HG03342 (cell line): ENCODE results near the gene NDST1.
"Not testable (repeated sequence)": the region's sequence is repeated elsewhere in the genome, so short reads cannot be mapped to it uniquely, and the experiment has no call there.

Source experiments
- ATAC-seq: cut with Tn5 transposase; IDR thresholded peaks from one replicate; pipeline ENCODE4 v1.9.1; 2021; ENCODE audit warnings: mild to moderate bottlenecking, moderate library complexity; ENCODE audit not compliant: unreplicated experiment

Gene NDST1

DNA sequence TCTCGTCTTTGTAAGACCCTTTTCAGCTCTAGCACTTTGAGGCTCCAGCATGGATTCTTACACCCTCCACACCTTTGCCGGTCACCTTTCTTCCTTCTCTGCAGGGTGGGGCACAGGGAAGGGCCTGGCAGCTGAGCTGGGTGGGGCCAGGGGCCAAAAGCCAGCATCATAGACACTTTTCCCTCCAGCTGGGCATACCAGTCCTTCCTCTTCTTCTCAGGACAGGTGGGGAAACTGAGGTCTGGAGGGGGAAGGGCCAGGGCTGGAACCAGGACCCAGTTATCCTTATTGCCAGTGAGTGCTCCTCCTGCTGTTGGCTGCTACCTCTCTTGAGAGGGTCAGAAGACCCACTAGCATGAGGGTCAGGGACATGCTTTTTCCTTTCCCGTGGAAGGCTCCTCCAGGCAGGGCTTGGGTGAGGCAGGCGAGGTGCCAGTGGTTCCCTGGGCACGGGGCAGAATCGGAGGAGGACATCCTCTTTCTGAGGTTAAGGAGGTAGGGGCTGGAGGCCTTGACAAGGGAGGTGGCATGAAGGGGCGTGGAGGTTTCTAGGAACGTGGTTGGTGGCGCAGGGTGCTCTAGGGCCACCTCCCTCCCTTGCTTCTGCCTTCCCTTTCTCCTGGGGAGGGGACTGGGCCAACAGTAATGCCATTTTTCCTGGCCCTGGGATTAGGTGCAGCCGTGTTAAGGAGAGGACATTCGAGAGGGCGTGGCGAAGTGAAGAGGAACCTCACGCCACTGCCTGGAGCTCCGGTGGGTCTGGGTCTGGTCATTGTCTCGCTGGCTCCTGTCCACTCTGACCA lies at the start of gene NDST1:
Gene NDST1, plus strand, starts transcription at position 658 of the 803 bp plus-strand sequence. CDS start 13,124 bp downstream, outside the sequence.
- no peak for ATAC-seq

DNA sequence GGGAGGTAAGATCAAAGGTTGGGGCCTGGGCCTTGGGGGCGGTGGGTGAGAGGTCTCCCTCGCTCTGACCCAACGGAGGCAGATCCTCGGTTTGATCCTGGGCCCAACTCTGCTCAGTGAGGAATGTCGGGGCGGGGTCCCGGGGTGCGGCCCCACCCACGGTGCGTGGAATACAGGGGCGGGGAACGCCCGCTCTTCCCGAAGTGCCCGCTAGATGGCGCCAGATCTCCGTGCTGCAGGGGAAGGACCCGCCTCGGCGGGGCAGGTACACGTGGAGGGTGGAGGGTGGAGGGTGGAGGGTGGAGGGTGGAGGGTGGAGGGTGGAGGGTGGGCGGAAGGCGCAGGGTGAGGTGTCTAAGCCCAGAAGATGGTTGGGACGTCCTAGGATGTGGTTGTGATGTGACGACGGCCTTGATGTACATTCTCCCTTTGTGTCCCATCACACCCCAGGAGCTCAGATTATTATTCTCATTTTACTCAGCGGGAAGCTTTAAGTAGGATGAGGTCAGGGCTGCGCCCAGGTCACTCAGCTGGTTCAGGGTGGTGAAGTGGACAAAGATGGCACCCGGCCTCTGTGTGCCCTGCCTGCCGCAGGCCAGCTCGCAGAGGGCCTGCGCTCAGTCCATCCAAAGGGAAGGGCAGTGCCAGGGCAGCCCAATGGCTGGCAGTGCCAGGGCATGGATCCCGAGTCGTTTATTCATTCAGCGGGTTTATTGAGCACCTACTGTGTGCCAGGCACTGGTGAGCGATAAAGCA lies 49.0 kb upstream of the NDST1 start:
- peak; percentile 71 for ATAC-seq

DNA sequence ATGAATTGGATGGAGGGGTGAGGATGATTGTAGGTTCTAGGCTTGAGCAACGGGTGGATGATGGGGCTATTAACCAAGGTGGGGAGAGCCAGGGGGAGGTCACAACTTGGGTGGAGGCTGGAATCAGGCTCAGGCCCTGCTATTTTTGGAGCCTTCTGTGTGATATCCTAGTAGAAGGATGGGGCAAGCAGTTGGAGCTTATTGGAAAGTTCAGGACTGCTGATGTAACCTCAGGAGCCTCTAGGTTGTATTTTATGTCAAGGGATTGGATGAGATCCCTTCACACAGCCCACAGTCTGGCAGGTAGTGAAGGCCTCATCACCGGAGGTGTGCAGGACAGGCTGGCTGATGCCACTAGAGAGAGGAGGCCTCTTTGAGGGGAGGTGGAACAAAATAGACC lies 47.1 kb upstream of the NDST1 start:
- ATAC-seq = no peak

DNA sequence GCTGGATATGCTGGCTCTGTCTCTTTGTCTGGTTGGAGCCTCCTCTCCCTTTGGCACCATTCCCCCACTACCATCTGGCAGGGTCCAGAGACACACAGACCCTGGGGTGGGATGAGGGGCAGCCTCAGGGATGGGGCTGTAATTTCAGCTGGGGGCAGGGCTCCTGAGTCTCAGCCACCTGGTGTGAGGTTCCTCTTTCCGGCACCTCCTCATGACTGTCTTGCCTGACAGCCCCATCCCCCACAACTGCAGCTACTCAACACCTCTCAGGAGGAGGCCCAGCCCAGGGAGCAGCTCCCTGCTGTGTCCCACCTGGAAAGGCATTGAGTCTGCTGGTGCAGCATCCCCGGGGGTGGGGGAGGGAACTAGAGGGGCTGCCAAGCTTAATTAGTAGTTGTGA lies 46.7 kb upstream of the NDST1 start:
- ATAC-seq = peak; percentile 86

DNA sequence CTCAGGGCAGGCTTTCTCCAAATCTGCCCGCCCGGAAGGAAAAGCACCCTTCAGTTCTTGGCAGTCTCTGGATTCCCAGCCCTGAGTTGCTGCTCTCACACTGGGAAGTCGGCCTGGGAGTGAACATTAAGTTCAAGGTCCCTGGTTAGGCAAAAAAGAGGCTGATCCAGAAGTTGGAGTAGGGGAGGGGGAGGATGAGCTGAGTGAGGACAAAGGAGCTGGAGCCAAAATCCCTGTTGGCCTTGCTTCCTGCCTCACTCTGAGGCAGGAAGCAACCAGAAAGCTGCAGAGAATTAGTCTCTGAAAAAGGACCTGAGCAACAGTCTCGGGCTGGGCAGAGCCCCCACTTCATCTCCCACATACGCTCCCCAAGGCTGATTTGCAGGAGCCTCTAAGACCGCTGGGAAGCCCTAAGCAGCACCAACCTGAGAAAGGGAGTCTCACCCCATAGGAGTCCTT lies 43.3 kb upstream of the NDST1 start:
- ATAC-seq = no peak

DNA sequence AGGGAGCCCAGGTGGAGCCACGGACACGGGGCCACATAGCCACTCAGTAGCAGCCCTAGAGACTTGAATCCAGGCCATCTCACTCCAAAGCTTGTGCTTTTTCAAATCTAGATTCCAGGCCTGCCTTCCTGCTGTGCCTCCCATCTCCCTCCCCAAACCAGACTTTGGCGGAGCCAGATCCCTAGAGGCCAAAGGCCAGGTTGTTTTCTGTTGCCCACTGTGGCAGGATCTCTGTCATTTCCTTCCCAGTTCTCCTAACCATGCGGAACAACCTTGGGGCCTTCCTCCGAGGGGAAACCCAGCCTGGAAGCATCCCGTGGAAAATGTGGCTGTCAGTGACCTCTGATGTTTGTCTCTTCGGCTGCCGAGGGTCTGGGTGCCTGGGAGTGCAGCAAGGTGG lies 42.0 kb upstream of the NDST1 start:
- ATAC-seq = no peak

DNA sequence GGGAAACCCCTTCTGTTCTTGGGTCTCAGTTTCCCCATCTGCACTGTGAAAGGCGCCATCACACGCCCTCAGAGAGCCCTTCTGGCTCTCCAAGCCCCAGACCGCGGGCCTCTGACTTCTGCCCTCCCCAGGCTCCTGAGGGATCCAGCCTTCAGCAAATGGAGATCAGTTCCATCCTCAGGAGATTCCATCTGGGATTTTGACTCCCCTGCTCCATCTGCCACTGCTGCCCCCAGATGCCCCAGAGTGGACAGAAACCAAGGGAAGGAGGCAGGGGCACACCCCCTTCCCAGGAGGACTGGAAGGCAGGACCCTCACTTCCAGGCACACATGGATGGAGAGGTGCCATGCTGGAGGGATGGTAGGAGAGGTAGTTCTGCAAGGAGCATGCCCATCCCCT lies 39.7 kb upstream of the NDST1 start:
- no peak for ATAC-seq

DNA sequence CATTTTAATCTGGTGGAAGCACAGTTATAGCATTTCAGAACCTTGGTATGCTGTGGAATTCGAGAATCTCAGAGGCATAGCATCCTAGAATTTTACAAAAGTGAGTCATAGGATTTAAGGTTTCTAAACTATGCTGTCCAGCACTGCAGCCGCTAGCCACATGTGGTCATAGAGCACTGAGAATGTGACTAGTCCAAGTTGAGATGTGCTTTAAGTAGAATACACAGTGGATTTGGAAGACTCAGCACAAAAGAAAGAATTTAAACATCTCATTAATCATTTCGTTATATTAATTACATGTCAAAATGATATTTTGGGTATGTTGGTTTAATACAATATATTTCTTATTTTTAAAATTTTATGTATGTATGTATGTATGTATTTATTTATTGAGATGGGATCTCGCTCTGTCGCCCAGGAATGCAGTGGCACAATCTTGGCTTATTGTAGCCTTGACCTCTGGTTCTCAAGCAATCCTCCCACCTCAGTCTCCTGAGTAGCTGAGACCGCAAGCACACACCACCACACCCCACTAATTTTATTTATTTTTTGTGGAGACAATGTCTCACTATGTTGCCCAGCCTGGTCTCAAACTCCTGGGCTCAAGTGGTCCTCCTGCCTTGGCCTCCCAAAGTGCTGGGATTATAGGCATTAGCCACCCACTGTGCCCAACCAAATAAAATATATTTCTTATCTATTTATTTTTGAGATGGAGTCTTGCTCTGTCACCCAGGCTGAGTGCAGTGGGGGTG lies 38.0 kb upstream of the NDST1 start:
- ATAC-seq = no peak

DNA sequence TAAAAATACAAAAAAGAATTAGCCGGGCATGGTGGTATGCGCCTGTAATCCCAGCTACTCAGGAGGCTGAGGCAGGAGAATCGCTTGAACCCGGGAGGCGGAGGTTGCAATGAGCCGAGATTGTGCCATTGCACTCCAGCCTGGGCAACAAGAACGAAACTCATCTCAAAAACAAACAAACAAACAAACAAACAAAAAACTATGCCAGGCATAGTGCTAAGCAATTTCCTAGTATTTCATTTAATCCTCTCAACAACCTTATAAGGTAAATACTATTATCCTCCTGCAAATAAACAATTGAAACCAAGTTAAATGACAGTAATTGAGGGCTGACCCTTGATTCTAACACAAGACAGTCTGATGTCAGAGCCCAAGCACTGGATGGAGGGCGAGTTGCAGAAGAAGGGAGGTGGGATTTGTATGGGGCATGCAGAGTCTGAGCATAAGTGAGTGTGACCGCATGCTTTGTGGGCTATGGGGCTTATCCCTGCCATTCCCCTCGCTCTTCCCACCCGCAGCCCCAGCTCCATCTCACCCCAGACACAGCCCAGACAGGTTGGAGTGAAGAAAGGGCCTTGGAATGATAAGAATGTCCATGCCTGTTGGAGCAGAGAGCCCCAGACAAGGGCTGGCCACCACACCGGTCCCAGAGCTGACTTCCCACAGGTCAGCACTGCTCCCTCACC lies 34.1 kb upstream of the NDST1 start:
- ATAC-seq = no peak

DNA sequence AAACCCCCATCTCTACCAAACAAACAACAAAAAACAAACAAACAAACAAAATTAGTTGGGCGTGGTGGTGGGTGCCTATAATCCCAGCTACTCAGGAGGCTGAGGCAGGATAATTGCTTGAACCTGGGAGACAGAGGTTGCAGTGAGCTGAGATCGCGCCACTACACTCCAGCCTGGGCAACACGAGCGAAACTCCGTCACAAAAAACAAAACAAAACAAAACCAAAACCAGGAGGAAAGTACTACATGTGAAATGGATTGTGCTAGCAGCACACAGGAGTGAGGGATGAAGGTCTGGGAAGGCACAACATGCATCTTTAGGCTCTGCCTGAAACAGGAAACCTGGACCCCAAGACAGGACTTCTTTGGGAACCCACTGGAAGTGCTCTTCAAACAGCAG lies 31.4 kb upstream of the NDST1 start:
- ATAC-seq = not testable (repeated sequence)

DNA sequence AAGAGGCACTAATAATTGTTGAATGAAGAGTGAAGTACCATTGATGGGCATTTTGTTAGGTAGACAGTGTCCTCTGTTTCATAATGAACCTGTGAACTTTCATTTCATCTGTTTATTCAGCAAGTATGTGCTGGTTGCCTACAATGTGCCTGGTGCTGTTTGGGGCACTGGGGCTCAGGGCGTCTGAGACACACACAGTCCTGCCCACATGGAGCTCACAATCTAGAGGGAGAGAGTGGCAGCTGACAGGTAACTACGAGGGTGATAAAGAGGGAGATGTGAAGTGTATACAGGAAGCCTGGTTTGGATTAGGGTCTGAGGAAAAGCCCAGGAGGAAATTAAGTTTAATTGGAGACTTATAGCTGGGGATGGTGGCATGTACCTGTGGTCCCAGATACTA lies 28.5 kb upstream of the NDST1 start:
- no peak for ATAC-seq

DNA sequence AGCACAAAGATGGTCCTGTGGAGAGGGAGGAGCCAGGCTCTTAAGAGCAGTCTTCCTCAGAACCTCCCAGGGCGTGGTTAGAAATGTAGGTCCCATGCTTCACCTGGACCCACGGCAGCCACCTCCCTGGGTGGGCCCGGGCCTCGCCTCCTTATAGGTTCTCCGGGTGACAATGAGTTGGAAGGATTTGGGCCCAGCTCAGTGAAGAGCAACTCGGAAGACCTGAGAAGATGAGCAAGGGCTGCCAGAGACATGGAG lies 26.3 kb upstream of the NDST1 start:
- ATAC-seq = no peak

DNA sequence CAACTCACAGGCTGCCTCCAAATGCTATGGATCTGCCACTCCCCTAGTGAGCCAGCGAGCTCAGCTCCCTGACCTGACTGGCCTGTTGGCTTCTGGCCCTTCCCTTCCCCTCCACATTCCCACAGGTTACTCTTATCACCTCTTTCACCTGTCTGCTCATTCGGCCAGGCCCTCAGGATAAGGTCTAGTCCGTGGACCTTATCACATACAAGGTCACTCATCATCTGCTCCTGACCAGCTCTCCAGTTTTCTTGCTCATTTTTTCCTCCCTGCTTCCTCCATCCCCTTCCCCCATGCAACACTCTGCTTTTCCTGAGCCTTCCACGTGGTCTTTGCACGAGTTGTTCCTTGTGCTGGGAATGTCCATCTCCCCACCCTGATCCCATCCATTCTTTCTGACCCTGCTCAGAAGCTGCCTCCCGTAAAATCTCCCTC lies 25.9 kb upstream of the NDST1 start:
- no peak for ATAC-seq

DNA sequence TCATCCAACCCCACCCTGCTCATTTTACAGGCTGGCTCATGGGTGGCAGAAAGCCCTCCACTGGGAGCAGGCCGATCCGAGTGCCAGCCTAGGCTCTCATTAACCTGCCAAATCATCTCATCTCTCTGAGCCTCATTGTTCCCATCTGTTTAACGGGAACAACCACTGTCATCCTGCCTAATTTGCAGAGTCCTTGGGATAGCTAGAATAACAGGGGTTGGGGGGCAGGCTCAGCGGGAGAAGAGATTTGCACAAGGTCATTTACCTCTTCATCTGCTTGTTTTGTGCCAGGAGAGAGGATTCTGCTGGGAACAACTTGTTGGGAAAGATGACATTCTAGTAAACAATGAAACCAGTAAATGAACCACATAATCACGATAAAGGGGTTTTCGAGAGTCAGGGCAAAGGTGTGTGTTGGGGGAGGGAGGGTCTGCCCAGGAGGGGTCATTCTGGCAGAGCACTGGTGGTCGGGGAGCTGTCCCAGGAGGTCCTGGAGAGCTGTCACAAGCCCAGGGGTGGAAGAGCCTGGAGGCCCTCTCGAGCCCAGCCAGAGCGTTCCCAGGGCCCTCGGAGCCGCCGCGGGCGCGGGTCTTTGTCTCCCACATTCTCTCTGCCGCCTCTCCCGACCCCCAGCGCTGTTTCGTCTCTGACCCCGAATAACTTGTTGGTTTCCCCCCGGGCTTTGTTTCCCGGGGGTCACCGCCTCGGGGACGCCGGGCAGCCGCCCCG lies 22.8 kb upstream of the NDST1 start:
- no peak for ATAC-seq

DNA sequence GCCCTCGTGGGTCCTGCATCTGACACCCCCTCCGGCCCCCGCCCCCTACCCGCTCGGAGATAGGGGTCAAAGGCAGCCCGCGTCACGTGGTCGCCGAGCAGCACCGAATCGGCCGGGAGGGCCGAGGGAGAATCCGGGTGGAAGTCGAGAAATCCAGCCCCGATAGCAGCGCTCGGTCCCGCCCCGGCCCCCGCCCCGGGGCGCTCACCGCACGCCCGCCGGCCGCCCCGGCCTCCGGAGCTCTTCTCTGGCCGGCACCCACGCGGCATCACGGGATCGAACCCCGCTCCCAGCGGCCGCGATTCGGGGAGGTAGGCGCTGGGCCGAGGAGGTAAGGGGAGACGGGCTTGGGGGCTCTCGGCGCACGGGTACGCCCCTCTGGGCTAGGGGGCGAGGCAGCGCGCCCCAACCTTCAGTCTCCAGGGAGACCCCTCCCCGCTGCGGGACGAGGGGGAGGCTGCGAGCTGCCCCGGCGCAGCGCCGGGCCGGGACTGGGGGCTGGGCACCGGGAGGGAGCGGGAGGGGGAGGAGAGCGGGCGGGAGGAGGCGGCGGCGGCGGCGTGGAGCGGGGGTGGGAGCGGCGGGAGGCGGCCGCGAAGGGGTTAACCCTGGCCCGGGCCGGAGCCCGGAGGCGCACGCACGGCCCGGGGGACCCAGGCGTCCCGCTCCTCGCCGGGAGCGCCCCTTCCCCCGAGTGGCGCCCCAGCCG lies 22.1 kb upstream of the NDST1 start:
- peak; percentile 15 for ATAC-seq

DNA sequence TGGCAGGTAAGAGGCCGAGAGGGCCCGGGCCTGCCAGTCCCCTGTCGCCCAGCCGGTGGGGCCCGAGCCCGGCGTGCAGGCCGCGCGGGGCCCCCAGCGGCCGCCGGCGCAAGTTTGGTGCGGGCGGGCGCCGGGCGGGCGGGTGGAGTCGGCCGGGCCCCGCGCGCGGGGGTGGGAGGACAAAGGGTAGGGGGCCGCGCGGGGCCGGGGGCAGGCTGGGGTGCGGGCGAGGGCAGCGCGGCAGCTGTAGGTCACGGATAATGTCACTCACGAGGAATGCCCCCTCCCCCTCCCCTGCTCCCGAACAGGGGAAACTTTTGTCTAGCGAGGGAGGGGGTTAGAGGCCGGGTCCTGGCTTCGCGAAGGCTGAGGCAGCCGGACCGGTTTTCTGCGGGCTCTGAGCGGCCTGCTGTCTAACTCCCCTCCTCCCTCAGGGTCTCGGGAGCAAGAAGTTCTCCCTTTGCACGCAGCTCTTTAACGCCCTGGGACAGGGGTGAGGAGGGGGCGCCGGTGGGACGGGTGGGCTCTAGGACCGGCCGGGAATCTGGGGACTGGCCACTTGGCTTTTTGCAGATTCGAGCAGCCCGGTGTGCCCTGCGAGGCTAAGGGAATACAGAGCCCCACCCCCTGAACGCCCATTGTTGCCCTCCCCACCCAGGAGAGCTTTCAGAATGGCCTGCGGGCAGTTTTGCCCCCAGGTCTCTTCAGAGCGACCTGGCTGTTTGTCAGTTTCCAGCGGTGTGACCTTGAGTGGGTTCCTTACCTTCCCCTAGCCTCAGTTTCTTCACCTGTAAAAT lies 21.3 kb upstream of the NDST1 start:
- peak; percentile 25 for ATAC-seq

DNA sequence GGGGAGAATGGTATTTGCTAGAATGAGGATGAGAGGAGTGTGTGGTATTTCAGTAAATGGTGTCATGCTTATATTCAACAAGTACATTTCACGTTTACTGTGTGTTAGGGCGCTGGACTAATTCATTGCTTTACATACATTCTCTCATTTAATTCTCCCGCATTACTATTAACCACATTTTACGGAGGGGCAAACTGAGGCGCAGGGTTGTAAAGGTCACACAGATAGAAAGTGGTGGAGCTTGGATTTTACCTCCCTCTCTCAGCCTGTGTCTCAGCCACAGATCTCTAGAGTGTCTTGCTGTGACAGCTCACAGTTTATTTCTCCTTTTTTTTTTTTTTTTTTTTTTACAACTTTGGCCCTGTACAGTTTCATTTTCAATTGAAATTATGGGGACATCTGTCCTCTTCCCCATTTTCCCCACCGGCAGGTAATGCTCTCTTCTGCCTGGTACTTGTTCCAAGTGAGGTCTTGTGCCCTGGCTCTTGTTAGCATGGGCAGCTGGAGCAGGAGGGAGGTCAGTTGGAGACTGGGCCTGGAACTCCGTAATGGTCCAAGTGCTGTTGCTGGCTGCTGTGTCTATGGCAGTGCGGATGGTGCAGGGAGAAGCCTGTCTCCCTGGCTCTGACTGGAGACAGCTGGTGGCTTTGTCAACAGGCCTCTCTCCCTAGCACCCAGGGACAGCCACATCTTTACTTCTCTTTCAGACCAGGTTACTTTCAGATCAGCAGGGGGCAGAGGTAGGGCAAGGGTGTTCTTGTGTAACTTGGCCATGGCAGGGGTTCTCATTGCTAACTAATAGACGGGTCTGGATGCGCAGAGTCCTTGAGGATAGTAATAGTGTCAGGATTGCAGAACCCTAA lies 20.5 kb upstream of the NDST1 start:
- no peak for ATAC-seq
